Parathyroid adenoma (tissue), 2 donors: ENCODE results near the gene CIZ1.

Source experiments
- H2AFZ ChIP-seq: fragments of 300-600 bp; sonication (generic); one replicate; pipeline ENCODE4 v1.7.0; 2017; ENCODE audit warnings: antibody characterized with exemption, mild to moderate bottlenecking
- H3K27ac ChIP-seq: fragments of 300-600 bp; sonication (generic); one replicate; pipeline ENCODE4 v1.7.0; 2017
- H3K27me3 ChIP-seq: fragments of 300-600 bp; sonication (generic); one replicate; pipeline ENCODE4 v1.7.0; 2017; ENCODE audit warnings: low read length; ENCODE audit not compliant: control insufficient read depth, insufficient read depth
- H3K36me3 ChIP-seq: fragments of 300-600 bp; sonication (generic); one replicate; pipeline ENCODE4 v1.7.0; 2017; ENCODE audit warnings: low read length; ENCODE audit not compliant: control insufficient read depth, insufficient read depth
- H3K4me1 ChIP-seq: fragments of 300-600 bp; sonication (generic); one replicate; pipeline ENCODE4 v1.7.0; 2017; ENCODE audit warnings: control low read depth
- H3K4me2 ChIP-seq: fragments of 300-600 bp; sonication (generic); one replicate; pipeline ENCODE4 v1.7.0; 2017; ENCODE audit warnings: low read length
- H3K4me3 ChIP-seq: fragments of 300-600 bp; sonication (generic); one replicate; pipeline ENCODE4 v1.7.0; 2017; ENCODE audit warnings: low read depth, low read length
- H3K79me2 ChIP-seq: fragments of 300-600 bp; sonication (generic); one replicate; pipeline ENCODE4 v1.7.0; 2017; ENCODE audit warnings: control low read depth
- H3K9ac ChIP-seq: fragments of 300-600 bp; sonication (generic); one replicate; pipeline ENCODE4 v1.7.0; 2017; ENCODE audit warnings: mild to moderate bottlenecking
- H3K9me3 ChIP-seq: fragments of 300-600 bp; sonication (generic); one replicate; pipeline ENCODE4 v1.7.0; 2017; ENCODE audit warnings: low read length; ENCODE audit not compliant: control insufficient read depth
- CTCF ChIP-seq: fragments of 300-600 bp; sonication (generic); IDR thresholded peaks from one replicate; pipeline ENCODE4 v1.7.0; 2017; ENCODE audit warnings: antibody characterized with exemption, mild to moderate bottlenecking
- donor health status: primary hyperparathyroidism.

CIZ1 gene

GRCh38 chr9:128163027-128163515 lies 28.3 kb downstream of the CIZ1 start:
- H3K79me2 ChIP-seq: no peaks in the 10 kb centered on the region
- H3K4me1 ChIP-seq: no peaks in the 10 kb centered on the region
- no peaks in the 10 kb centered on the region for H3K9me3 ChIP-seq
- H3K27ac ChIP-seq: no peak overlapping the region
- no peak overlapping the region for H3K9ac ChIP-seq
- no peak overlapping the region for H3K4me2 ChIP-seq
- H3K36me3 ChIP-seq: no peaks in the 10 kb centered on the region
- TF ChIP-seq CTCF: no peak
- H2AFZ ChIP-seq: no peak overlapping the region
- H3K27me3 ChIP-seq: no peaks in the 10 kb centered on the region
- H3K4me3 ChIP-seq: no peak overlapping the region

GRCh38 chr9:128162215-128163026 lies 29.0 kb downstream of the CIZ1 start:
- Histone ChIP-seq H2AFZ (no peak overlapping the region), H3K36me3 (no peaks in the 10 kb centered on the region), H3K4me2 (no peak overlapping the region), H3K79me2 (no peaks in the 10 kb centered on the region), H3K9me3 (no peaks in the 10 kb centered on the region), H3K27ac (no peak overlapping the region), H3K9ac (no peak overlapping the region), H3K4me1 (no peaks in the 10 kb centered on the region), H3K27me3 (no peaks in the 10 kb centered on the region), H3K4me3 (no peak overlapping the region)
- no peak for TF ChIP-seq CTCF

- H3K4me3 ChIP-seq: no peak overlapping the region
- H2AFZ ChIP-seq: no peak overlapping the region
- H3K4me2 ChIP-seq: no peak overlapping the region
- H3K9ac ChIP-seq: no peak overlapping the region
- H3K27me3 ChIP-seq: no peaks in the 10 kb centered on the region
- no peak for TF ChIP-seq CTCF
- H3K4me1 ChIP-seq: no peaks in the 10 kb centered on the region
- H3K27ac ChIP-seq: no peak overlapping the region
- no peaks in the 10 kb centered on the region for H3K9me3 ChIP-seq
- H3K79me2 ChIP-seq: no peaks in the 10 kb centered on the region
- H3K36me3 ChIP-seq: no peaks in the 10 kb centered on the region
These were observed 30.0 kb downstream of the CIZ1 start for GRCh38 chr9:128161215-128161902.

- H3K9me3 ChIP-seq: no peaks in the 10 kb centered on the region
- peak overlapping the region; percentile 58 for H2AFZ ChIP-seq
- no peaks in the 10 kb centered on the region for H3K79me2 ChIP-seq
- no peaks in the 10 kb centered on the region for H3K27me3 ChIP-seq
- peak overlapping the region; percentile 58 for H3K4me3 ChIP-seq
- H3K4me2 ChIP-seq: peak overlapping the region; percentile 96
- H3K36me3 ChIP-seq: no peaks in the 10 kb centered on the region
- no peak overlapping the region for H3K9ac ChIP-seq
- H3K27ac ChIP-seq: no peak overlapping the region
- TF ChIP-seq CTCF: no peak
- H3K4me1 ChIP-seq: no peaks in the 10 kb centered on the region
These were observed 30.8 kb downstream of the CIZ1 start for GRCh38 chr9:128160603-128160987.
